BE2C (cell line): ENCODE results near the gene FMNL2.

Experiments used
- DNase-seq: peaks from one replicate; pipeline ENCODE4 v3.0.0-alpha.2; 2020
- H3K27me3 ChIP-seq: fragments of 250-450 bp; sonication (Bioruptor Pico); 2 replicates; pipeline ENCODE4 v1.5.1; 2020; ENCODE audit warnings: mild to moderate bottlenecking
- H3K36me3 ChIP-seq: fragments of 250-450 bp; sonication (Bioruptor Pico); 2 replicates; pipeline ENCODE4 v1.5.1; 2020; ENCODE audit warnings: mild to moderate bottlenecking
- H3K4me1 ChIP-seq: fragments of 250-450 bp; sonication (Bioruptor Pico); 2 replicates; pipeline ENCODE4 v1.5.1; 2020
- H3K4me3 ChIP-seq: 2 replicates; pipeline ENCODE4 v1.5.1; 2011; ENCODE audit warnings: low read depth, low read length
- H3K9me3 ChIP-seq: fragments of 250-450 bp; sonication (Bioruptor Pico); 2 replicates; pipeline ENCODE4 v1.5.1; 2020
- CTCF ChIP-seq: IDR thresholded peaks from 2 replicates; pipeline ENCODE4 v1.5.1; 2012; ENCODE audit warnings: mild to moderate bottlenecking, low read depth, low read length

FMNL2 gene

DNA sequence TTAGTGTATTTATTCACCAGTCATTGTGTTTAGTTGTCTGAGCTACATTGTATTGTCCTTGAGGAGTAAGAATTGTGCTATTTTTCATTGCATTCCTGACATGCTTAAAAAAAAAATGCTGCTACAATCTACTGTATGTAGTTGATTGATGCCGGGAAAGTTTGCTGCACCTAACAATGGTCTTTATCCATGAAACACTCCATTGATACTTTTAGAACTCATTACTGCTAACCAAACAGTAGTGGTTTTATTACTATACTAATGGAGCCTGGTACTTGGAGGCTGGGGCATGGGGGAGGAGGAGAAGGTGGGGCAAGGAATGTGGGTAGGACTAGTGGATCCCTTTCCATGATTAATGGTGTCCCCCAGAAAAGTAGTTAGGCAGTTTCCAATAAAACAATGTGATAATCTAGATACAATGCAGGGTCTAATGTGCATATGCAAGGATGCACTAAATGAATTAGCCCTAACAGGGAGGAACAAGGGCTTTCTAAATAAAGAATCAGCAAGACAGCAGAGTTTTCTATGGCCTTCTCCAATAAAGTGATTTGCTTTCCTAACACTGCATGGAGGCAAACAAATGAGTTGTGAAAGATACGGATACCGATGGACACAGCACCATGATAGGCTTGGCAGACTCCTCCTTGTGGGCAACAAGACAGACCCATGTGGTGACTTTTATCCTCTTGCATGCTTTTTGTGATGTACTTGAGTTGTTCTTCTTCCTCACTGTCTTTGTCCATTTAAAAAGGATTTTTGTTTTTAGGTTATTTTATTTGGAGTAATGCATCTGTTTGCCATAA, 78.5 kb downstream of the FMNL2 start:
- Histone ChIP-seq H3K27me3 (no peaks in the 10 kb centered on the region), H3K9me3 (no peaks in the 10 kb centered on the region), H3K4me1 (no peaks in the 10 kb centered on the region), H3K36me3 (no peaks in the 10 kb centered on the region), H3K4me3 (no peak overlapping the region)
- no peak for TF ChIP-seq CTCF
- DNase-seq: no peak

DNA sequence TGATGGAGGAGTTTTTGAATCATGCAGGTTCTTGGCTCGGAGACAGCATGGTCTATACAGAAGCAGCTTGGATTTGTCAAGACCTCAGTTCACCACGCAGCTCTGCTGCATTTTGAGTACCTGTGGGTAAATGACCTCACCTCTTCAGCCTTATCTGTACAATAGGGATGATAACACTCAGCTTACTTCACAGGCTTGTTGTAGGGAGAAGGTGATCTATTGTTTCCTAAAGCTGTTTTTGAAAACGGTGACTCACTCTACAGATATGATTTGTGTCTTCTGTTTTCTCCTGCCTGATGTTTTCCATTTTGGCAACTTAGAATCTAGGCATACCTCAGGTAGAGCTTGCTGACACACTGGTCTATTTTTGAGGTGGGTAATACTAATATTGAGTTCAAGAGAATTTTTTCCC, 80.3 kb downstream of the FMNL2 start:
- no peak overlapping the region for H3K4me3 ChIP-seq
- H3K36me3 ChIP-seq: no peaks in the 10 kb centered on the region
- no peak for TF ChIP-seq CTCF
- H3K27me3 ChIP-seq: no peaks in the 10 kb centered on the region
- DNase-seq: no peak
- H3K9me3 ChIP-seq: no peaks in the 10 kb centered on the region
- H3K4me1 ChIP-seq: no peaks in the 10 kb centered on the region

- H3K9me3 ChIP-seq: no peaks in the 10 kb centered on the region
- TF ChIP-seq CTCF: no peak
- no peak for DNase-seq
- H3K27me3 ChIP-seq: no peaks in the 10 kb centered on the region
- H3K36me3 ChIP-seq: no peaks in the 10 kb centered on the region
- H3K4me3 ChIP-seq: no peak overlapping the region
- no peaks in the 10 kb centered on the region for H3K4me1 ChIP-seq
Observed at GRCh38 chr2:152415796-152416195, 80.8 kb downstream of the FMNL2 start.

DNA sequence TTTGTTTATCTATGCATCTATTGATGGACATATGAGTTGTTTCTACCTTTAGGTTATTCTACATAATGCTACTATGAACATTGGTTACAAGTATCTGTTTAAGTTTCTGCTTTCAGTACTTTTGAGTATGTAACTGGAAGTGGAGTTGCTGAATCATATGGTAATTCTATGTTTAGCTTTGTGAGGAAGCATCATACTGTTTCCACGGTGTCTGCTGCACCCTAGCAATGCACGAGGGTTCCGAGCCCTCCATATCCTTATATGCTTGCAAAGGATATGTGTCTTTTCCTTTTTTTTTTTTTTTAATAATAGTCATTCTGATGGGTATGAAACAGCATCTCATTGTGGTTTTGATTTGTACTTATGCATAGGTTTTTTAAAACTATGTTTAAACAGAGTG, 83.7 kb downstream of the FMNL2 start:
- Histone ChIP-seq H3K36me3 (no peaks in the 10 kb centered on the region), H3K27me3 (no peaks in the 10 kb centered on the region), H3K9me3 (no peaks in the 10 kb centered on the region), H3K4me3 (no peak overlapping the region), H3K4me1 (no peaks in the 10 kb centered on the region; the same call in 1 of the 2 replicates)
- DNase-seq: no peak
- no peak for TF ChIP-seq CTCF

DNA sequence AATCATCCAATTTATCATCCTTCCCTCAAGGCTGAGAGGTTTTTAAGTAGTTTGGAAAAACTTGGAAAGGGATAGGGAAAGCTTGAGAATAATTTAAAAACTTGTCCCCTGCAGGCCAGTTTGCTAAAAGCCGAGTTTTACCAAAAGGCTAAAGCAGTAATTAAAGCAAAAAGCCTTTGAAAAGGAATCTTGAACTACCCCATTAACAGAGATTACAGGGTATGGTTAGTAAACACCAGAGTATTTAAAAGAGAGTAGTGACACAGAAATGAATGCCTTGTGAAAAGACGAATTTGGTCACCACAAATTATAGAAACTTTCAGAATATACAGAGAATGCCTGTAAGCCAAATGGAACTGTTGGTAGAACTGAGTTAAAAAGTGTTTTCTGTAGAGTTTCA, 85.0 kb downstream of the FMNL2 start:
- Histone ChIP-seq H3K9me3 (no peaks in the 10 kb centered on the region), H3K27me3 (no peaks in the 10 kb centered on the region), H3K36me3 (no peaks in the 10 kb centered on the region), H3K4me3 (no peak overlapping the region), H3K4me1 (no peaks in the 10 kb centered on the region; the same call in 1 of the 2 replicates)
- no peak for TF ChIP-seq CTCF
- DNase-seq: no peak

- no peaks in the 10 kb centered on the region for H3K27me3 ChIP-seq
- H3K9me3 ChIP-seq: no peaks in the 10 kb centered on the region
- H3K4me1 ChIP-seq: no peaks in the 10 kb centered on the region; the same call in 1 of the 2 replicates
- H3K36me3 ChIP-seq: no peaks in the 10 kb centered on the region
- TF ChIP-seq CTCF: no peak
- no peak overlapping the region for H3K4me3 ChIP-seq
- no peak for DNase-seq
Observed at GRCh38 chr2:152420363-152420762, 85.4 kb downstream of the FMNL2 start.
